ENCODE data around the gene DNAH1. TPM values are rescaled to one million over a fixed set of nuclear protein-coding genes. Genes with fewer than 3 reads are reported as not detected.

The DNAH1 gene
- total and polyA plus RNA-seq, 4 donors: 0.88 to 24.1 (median 10.8) TPM

- 94 to 96% methylated on average over 8 of the region's 8 CpGs for WGBS, 2 donors
- Histone ChIP-seq H3K4me3 (ENCODE audit: low read length in 2 of 2) (no peak overlapping the region), H3K27me3 (ENCODE audit: control insufficient read depth in 1 of 2, insufficient read depth in 2 of 2, low read length in 1 of 2) (no peaks in the 10 kb centered on the region), H3K36me3 (ENCODE audit: control insufficient read depth in 1 of 2, insufficient read depth in 2 of 2, low read length in 1 of 2) (no peaks in the 10 kb centered on the region), H3K9me3 (ENCODE audit: control insufficient read depth, low read length) (no peaks in the 10 kb centered on the region), H3K27ac (ENCODE audit: low read depth in 1 of 2, low read length in 2 of 2) (no peak overlapping the region), H3K4me1 (ENCODE audit: control insufficient read depth in 1 of 2, insufficient read depth in 2 of 2, low read length in 2 of 2) (no peaks in the 10 kb centered on the region)
- DNase-seq (no peak), ATAC-seq (ENCODE audit: low FRiP score) (no peak)
- intact Hi-C loops (cut with DNase I): no loop called here
These were observed 127.1 kb downstream of the DNAH1 start for GRCh38 chr3:52443268-52443610.

GRCh38 chr3:52443791-52444687 lies 127.9 kb downstream of the DNAH1 start:
- no peak for DNase-seq
- no peak for ATAC-seq (ENCODE audit: low FRiP score)
- 91 to 92% methylated on average over 25 of the region's 25 CpGs for WGBS, 2 donors
- H3K27ac ChIP-seq (ENCODE audit: low read depth in 1 of 2, low read length in 2 of 2): no peak overlapping the region
- no peaks in the 10 kb centered on the region for H3K9me3 ChIP-seq (ENCODE audit: control insufficient read depth, low read length)
- H3K4me3 ChIP-seq (ENCODE audit: low read length in 2 of 2): no peak overlapping the region
- H3K27me3 ChIP-seq (ENCODE audit: control insufficient read depth in 1 of 2, insufficient read depth in 2 of 2, low read length in 1 of 2): no peaks in the 10 kb centered on the region
- H3K36me3 ChIP-seq (ENCODE audit: control insufficient read depth in 1 of 2, insufficient read depth in 2 of 2, low read length in 1 of 2): no peaks in the 10 kb centered on the region
- intact Hi-C loops (cut with DNase I): no loop called here
- H3K4me1 ChIP-seq (ENCODE audit: control insufficient read depth in 1 of 2, insufficient read depth in 2 of 2, low read length in 2 of 2): no peaks in the 10 kb centered on the region

- DNase-seq (peak; percentile 87 to 91), ATAC-seq (ENCODE audit: low FRiP score) (peak; percentile 67)
- Histone ChIP-seq H3K27ac (ENCODE audit: low read depth in 1 of 2, low read length in 2 of 2) (no peak within 1 kb of the TSS), H3K4me3 (ENCODE audit: low read length in 2 of 2) (no peak within 1 kb of the TSS), H3K9me3 (ENCODE audit: control insufficient read depth, low read length) (no peaks in the 10 kb centered on the region), H3K36me3 (ENCODE audit: control insufficient read depth in 1 of 2, insufficient read depth in 2 of 2, low read length in 1 of 2) (no peaks in the 10 kb centered on the region), H3K27me3 (ENCODE audit: control insufficient read depth in 1 of 2, insufficient read depth in 2 of 2, low read length in 1 of 2) (no peaks in the 10 kb centered on the region), H3K4me1 (ENCODE audit: control insufficient read depth in 1 of 2, insufficient read depth in 2 of 2, low read length in 2 of 2) (no peaks in the 10 kb centered on the region)
- 20 to 34% methylated on average over 14 to 19 of the region's 19 CpGs for WGBS, 2 donors
- intact Hi-C loops (cut with DNase I): loop anchor here in 1 of 2 donors (1.0 to 5.0 kb wide), 2 partner anchors 17 to 223 kb away; no protein-coding TSS in a partner anchor
These were observed 129.0 kb downstream of the DNAH1 start, which contains the start of gene SEMA3G for GRCh38 chr3:52444860-52445793. SEMA3G (minus strand) TSS chr3:52445103; CDS start chr3:52445027, 76 bp downstream.

GRCh38 chr3:52446042-52446441 lies 129.9 kb downstream of the DNAH1 start:
- H3K27me3 ChIP-seq (ENCODE audit: control insufficient read depth in 1 of 2, insufficient read depth in 2 of 2, low read length in 1 of 2): no peaks in the 10 kb centered on the region
- intact Hi-C loops (cut with DNase I): loop anchor here in 1 of 2 donors (5.0 kb wide), 1 partner anchor 224 kb away; no protein-coding TSS in a partner anchor
- no peak for DNase-seq
- ATAC-seq (ENCODE audit: low FRiP score): no peak
- H3K9me3 ChIP-seq (ENCODE audit: control insufficient read depth, low read length): no peaks in the 10 kb centered on the region
- H3K27ac ChIP-seq (ENCODE audit: low read depth in 1 of 2, low read length in 2 of 2): no peak overlapping the region
- no peaks in the 10 kb centered on the region for H3K4me1 ChIP-seq (ENCODE audit: control insufficient read depth in 1 of 2, insufficient read depth in 2 of 2, low read length in 2 of 2)
- no peaks in the 10 kb centered on the region for H3K36me3 ChIP-seq (ENCODE audit: control insufficient read depth in 1 of 2, insufficient read depth in 2 of 2, low read length in 1 of 2)
- 93 to 95% methylated on average over 4 of the region's 4 CpGs for WGBS, 2 donors
- H3K4me3 ChIP-seq (ENCODE audit: low read length in 2 of 2): no peak overlapping the region

GRCh38 chr3:52446631-52447511 lies 130.8 kb downstream of the DNAH1 start:
- H3K27ac ChIP-seq (ENCODE audit: low read depth in 1 of 2, low read length in 2 of 2): no peak overlapping the region
- H3K36me3 ChIP-seq (ENCODE audit: control insufficient read depth in 1 of 2, insufficient read depth in 2 of 2, low read length in 1 of 2): no peaks in the 10 kb centered on the region
- H3K9me3 ChIP-seq (ENCODE audit: control insufficient read depth, low read length): no peaks in the 10 kb centered on the region
- 37 to 38% methylated on average over 13 of the region's 13 CpGs for WGBS, 2 donors
- DNase-seq: peak in 1 of 2 donors; percentile 83
- H3K27me3 ChIP-seq (ENCODE audit: control insufficient read depth in 1 of 2, insufficient read depth in 2 of 2, low read length in 1 of 2): no peaks in the 10 kb centered on the region
- intact Hi-C loops (cut with DNase I): loop anchor here in 1 of 2 donors (5.0 kb wide), 1 partner anchor 225 kb away; no protein-coding TSS in a partner anchor
- ATAC-seq (ENCODE audit: low FRiP score): peak; percentile 74
- no peaks in the 10 kb centered on the region for H3K4me1 ChIP-seq (ENCODE audit: control insufficient read depth in 1 of 2, insufficient read depth in 2 of 2, low read length in 2 of 2)
- H3K4me3 ChIP-seq (ENCODE audit: low read length in 2 of 2): no peak overlapping the region

- Histone ChIP-seq H3K27ac (ENCODE audit: low read depth in 1 of 2, low read length in 2 of 2) (no peak overlapping the region), H3K4me3 (ENCODE audit: low read length in 2 of 2) (no peak overlapping the region), H3K36me3 (ENCODE audit: control insufficient read depth in 1 of 2, insufficient read depth in 2 of 2, low read length in 1 of 2) (no peaks in the 10 kb centered on the region), H3K9me3 (ENCODE audit: control insufficient read depth, low read length) (no peaks in the 10 kb centered on the region), H3K27me3 (ENCODE audit: control insufficient read depth in 1 of 2, insufficient read depth in 2 of 2, low read length in 1 of 2) (no peaks in the 10 kb centered on the region), H3K4me1 (ENCODE audit: control insufficient read depth in 1 of 2, insufficient read depth in 2 of 2, low read length in 2 of 2) (no peaks in the 10 kb centered on the region)
- intact Hi-C loops (cut with DNase I): loop anchor here in 1 of 2 donors (5.0 kb wide), 1 partner anchor 225 kb away; no protein-coding TSS in a partner anchor
- no peak for DNase-seq
- 73 to 75% methylated on average over 11 to 12 of the region's 12 CpGs for WGBS, 2 donors
- no peak for ATAC-seq (ENCODE audit: low FRiP score)
These were observed 131.6 kb downstream of the DNAH1 start for GRCh38 chr3:52447512-52448355.

All from aorta (tissue), 5 donors.